GM12872 (cell line): Measurements from ENCODE around the gene NTRK3.

Experiments used
- TF ChIP-seq, protein P1 (sequence below): IDR thresholded peaks from 3 replicates; pipeline ENCODE4 v1.5.1; 2011; ENCODE audit warnings: low read depth, mild to moderate bottlenecking, low read length, moderate library complexity; ENCODE audit not compliant: insufficient read depth

Gene NTRK3

GRCh38 chr15:88038261-88038660 lies 218.3 kb downstream of the NTRK3 start:
- TF ChIP-seq, protein P1, sequence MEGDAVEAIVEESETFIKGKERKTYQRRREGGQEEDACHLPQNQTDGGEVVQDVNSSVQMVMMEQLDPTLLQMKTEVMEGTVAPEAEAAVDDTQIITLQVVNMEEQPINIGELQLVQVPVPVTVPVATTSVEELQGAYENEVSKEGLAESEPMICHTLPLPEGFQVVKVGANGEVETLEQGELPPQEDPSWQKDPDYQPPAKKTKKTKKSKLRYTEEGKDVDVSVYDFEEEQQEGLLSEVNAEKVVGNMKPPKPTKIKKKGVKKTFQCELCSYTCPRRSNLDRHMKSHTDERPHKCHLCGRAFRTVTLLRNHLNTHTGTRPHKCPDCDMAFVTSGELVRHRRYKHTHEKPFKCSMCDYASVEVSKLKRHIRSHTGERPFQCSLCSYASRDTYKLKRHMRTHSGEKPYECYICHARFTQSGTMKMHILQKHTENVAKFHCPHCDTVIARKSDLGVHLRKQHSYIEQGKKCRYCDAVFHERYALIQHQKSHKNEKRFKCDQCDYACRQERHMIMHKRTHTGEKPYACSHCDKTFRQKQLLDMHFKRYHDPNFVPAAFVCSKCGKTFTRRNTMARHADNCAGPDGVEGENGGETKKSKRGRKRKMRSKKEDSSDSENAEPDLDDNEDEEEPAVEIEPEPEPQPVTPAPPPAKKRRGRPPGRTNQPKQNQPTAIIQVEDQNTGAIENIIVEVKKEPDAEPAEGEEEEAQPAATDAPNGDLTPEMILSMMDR, result no peak

- TF ChIP-seq, protein P1, result no peak
Measured at GRCh38 chr15:88036154-88036839, 220.2 kb downstream of the NTRK3 start.

DNA sequence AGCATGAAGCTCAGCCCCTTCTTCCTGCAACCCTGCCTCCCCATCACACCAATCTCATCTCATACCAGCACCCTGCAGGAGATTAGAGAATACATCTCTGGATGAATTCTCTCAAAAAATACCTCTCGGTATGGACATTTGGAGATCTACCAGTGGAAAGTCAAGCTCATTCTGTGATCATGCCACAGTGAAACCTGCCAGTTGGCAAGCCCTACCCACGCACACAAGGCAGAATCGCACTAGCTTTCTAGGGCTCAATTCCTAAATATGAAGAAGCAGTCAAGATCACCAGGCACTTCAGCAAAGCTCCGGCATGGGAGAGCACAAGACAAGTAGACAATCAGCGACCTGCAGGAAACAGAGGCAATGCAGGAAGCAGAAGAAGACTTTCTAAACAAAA lies 221.2 kb downstream of the NTRK3 start:
- TF ChIP-seq, protein P1, result no peak

DNA sequence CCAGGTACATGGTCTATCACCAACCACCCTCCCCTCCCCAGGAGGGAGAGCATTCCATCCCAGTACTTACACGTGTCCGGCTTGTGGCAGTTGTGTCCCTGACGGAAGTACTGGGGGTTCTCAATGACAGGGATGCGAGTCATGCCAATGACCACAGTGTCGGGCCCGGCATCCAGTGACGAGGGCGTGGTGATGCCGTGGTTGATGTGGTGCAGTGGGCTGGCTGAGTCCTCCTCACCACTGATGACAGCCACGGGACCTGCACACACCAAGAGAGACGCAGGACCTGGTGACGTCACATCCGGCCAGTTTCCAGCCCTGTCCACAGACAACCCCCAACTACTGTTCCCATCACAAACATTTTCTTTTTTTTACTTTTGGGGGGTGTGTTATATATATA lies 223.8 kb downstream of the NTRK3 start:
- TF ChIP-seq, protein P1, result no peak

GRCh38 chr15:88031461-88031860 lies 225.1 kb downstream of the NTRK3 start:
- TF ChIP-seq, protein P1, result no peak

DNA sequence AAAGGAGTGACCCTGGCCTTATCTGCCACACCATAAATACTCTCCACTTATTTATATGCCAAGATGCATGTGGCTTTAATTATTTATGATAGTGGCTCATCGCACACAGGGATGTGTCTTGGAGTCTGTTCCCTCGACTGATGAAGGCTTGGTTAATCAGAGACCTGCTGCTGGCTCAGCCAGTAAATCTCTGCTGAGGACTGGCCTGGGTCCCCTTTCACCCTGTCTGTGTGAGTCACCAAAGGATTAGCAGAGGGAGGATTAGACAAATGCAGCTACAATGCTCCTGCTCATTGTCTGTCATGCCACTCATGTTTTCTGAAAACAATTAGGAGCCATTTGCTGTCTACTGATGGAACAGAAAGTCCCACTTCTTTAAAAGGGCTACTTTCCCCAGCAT lies 226.8 kb downstream of the NTRK3 start:
- TF ChIP-seq, protein P1, result no peak

DNA sequence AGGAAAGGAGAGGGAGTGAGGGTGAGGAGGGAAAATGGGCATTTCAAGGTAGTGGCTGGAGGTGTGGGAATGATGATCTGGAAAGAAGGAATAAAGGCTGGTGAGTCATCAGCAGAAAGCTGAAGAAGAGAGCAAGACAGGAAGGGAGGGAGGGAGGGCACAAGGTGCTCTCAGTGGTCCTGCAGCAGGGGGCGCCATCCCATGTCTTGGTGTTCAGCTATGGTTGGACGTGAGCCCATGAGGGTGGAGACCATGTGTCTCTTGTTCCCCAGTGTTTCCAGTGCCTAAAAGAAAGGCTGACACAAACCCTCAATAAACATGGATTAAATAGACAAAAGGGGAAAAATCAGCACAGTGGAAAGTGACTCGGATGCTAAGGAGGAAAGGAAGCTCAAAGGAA lies 228.5 kb downstream of the NTRK3 start:
- TF ChIP-seq, protein P1, result no peak
